Upper lobe of right lung (tissue), 1 donor: ENCODE measurements around the gene TENM4. TPM values are rescaled to one million over a fixed set of nuclear protein-coding genes. Genes with fewer than 3 reads are reported as not detected.
"Not testable (repeated sequence)": the region's sequence is repeated elsewhere in the genome, so short reads cannot be mapped to it uniquely, and the experiment has no call there.

Experiments
- ATAC-seq: fragments of 200-7000 bp; cut with Tn5 transposase; one replicate; pipeline ENCODE4 v1.9.1; 2020; ENCODE audit warnings: mild to moderate bottlenecking, moderate library complexity
- DNase-seq: peaks from one replicate; pipeline ENCODE4 v3.0.0-alpha.2; 2020
- H3K27ac ChIP-seq: fragments of 200-600 bp; one replicate; pipeline ENCODE4 v1.8.0; 2022
- H3K27me3 ChIP-seq: fragments of 200-600 bp; one replicate; pipeline ENCODE4 v1.8.0; 2022; ENCODE audit warnings: mild to moderate bottlenecking
- H3K36me3 ChIP-seq: fragments of 200-600 bp; one replicate; pipeline ENCODE4 v1.8.0; 2022
- H3K4me1 ChIP-seq: fragments of 200-600 bp; one replicate; pipeline ENCODE4 v1.8.0; 2022
- H3K4me3 ChIP-seq: fragments of 200-600 bp; one replicate; pipeline ENCODE4 v1.8.0; 2022; ENCODE audit warnings: mild to moderate bottlenecking
- H3K9me3 ChIP-seq: fragments of 200-600 bp; one replicate; pipeline ENCODE4 v1.8.0; 2022
- CTCF ChIP-seq: fragments of 200-600 bp; IDR thresholded peaks from one replicate; pipeline ENCODE4 v1.8.0; 2022; ENCODE audit warnings: antibody characterized with exemption
- intact Hi-C: fragments of 100-400 bp; cut with DNase I; formaldehyde crosslinking; loops from one replicate; pipeline ENCODE4 v1.11.0; 2022
- total RNA-seq: library from RNA; stranded (reverse); fragmentation: NEBNext Ultra II Directional; extraction: Animal tissue kit (Norgen Biotek cat#: 25700); gene quantifications from one replicate; pipeline ENCODE4 v1.2.1, GENCODE V29; 2021
- donor health status: DM: no; HTN: yes; CAD: no; lungs with severe emphysema.

Gene TENM4
- total RNA-seq, 1 donor from 2014 or later: 4.3 TPM

- ATAC-seq (no peak), DNase-seq (no peak)
- intact Hi-C loops: no loop called here
- Histone ChIP-seq H3K4me1 (no peaks in the 10 kb centered on the region), H3K27ac (no peak overlapping the region), H3K4me3 (no peak overlapping the region), H3K9me3 (no peaks in the 10 kb centered on the region), H3K36me3 (no peaks in the 10 kb centered on the region), H3K27me3 (no peaks in the 10 kb centered on the region)
- no peak for TF ChIP-seq CTCF
Observed at GRCh38 chr11:78889698-78890097, 551.1 kb downstream of the TENM4 start.

GRCh38 chr11:78886616-78887015 is 554.2 kb downstream of the TENM4 start:
- intact Hi-C loops: no loop called here
- no peak for ATAC-seq

GRCh38 chr11:78884761-78885160 is 556.1 kb downstream of the TENM4 start:
- DNase-seq (no peak), ATAC-seq (no peak)
- H3K27me3 ChIP-seq: no peaks in the 10 kb centered on the region
- no peak overlapping the region for H3K4me3 ChIP-seq
- no peaks in the 10 kb centered on the region for H3K36me3 ChIP-seq
- TF ChIP-seq CTCF: no peak
- H3K4me1 ChIP-seq: no peaks in the 10 kb centered on the region
- H3K27ac ChIP-seq: no peak overlapping the region
- no peaks in the 10 kb centered on the region for H3K9me3 ChIP-seq
- intact Hi-C loops: no loop called here

More at GRCh38 chr11:78886616-78887015, 554.2 kb downstream of the TENM4 start:
- no peak overlapping the region for H3K4me3 ChIP-seq
- DNase-seq: no peak
- H3K4me1 ChIP-seq: no peaks in the 10 kb centered on the region
- H3K27me3 ChIP-seq: no peaks in the 10 kb centered on the region
- H3K27ac ChIP-seq: no peak overlapping the region
- no peak for TF ChIP-seq CTCF
- H3K9me3 ChIP-seq: no peaks in the 10 kb centered on the region
- H3K36me3 ChIP-seq: no peaks in the 10 kb centered on the region

- no peak overlapping the region for H3K4me3 ChIP-seq
- no peaks in the 10 kb centered on the region for H3K36me3 ChIP-seq
- H3K4me1 ChIP-seq: no peaks in the 10 kb centered on the region
- intact Hi-C loops: no loop called here
- no peak for DNase-seq
- H3K27me3 ChIP-seq: no peaks in the 10 kb centered on the region
- TF ChIP-seq CTCF: no peak
- H3K27ac ChIP-seq: no peak overlapping the region
- no peak for ATAC-seq
- H3K9me3 ChIP-seq: no peaks in the 10 kb centered on the region
Observed at GRCh38 chr11:78883506-78883905, 557.3 kb downstream of the TENM4 start.

- DNase-seq, intact Hi-C loops, H3K4me3 ChIP-seq, H3K27me3 ChIP-seq, H3K27ac ChIP-seq, H3K9me3 ChIP-seq, H3K36me3 ChIP-seq, ATAC-seq, H3K4me1 ChIP-seq: not testable (repeated sequence)
Observed at GRCh38 chr11:78879094-78879980, 561.5 kb downstream of the TENM4 start.

GRCh38 chr11:78878631-78879030 is 562.2 kb downstream of the TENM4 start:
- DNase-seq (no peak), ATAC-seq (no peak)
- Histone ChIP-seq H3K36me3 (no peaks in the 10 kb centered on the region), H3K9me3 (no peaks in the 10 kb centered on the region), H3K27ac (no peak overlapping the region), H3K4me1 (no peaks in the 10 kb centered on the region), H3K4me3 (no peak overlapping the region), H3K27me3 (no peaks in the 10 kb centered on the region)
- intact Hi-C loops: no loop called here
- no peak for TF ChIP-seq CTCF
